Stimulated activated naive CD8-positive, alpha-beta T cell treated with anti-CD3 and anti-CD28 coated beads, Interleukin-15, Interleukin-2, amounts not matched to agents 100 U/mL and 50 U/mL, for 24 hours (primary cell): Measurements from ENCODE around the gene CXCL12.

Experiments used
- ATAC-seq: fragments of 150-1000 bp; cut with Tn5 transposase; one replicate; pipeline ENCODE4 v1.10.0; 2021
- DNase-seq: peaks from one replicate; pipeline ENCODE4 v3.0.0; 2021

CXCL12 gene

DNA sequence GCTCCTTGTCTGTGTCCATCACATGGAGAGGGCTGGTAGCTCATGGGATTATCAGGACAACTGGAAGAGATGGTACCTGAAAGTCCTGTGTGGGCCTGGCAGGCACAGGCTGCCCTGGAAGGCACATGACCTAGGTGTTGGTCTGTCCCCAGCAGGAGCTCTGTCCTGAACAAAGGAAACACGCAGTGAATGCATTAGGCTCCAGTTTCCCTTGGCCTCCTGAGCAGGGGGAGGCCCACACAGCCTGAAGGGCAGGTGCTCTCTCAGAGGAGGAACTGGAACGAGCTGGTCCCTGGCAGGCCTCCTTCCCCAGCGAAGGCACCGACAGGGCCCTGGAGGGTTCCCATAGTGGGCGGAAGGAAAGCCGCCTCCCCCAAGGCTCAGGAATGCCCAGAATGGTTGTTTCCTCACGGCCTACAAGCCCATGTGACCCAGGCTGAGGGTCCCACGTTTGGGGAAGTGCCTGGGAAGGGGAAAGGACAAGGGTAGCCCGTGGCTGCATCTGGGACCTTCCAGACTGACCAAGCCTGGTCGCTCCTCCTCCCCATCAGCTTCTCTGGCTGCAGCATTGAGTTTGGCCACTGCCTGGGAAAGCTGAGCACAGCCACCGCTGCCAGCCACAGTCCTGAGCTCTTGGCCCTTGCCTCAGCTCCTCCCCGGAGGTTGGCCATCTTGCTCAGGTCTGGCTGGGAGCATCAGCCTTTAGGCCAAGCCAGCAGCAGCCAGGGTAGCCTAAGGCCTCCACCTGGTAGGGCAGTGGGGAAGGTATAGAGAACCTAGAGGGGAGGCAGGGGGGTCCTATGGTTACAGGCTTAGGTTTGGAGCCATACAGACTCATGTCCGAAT is 21.8 kb downstream of the CXCL12 start:
- DNase-seq (no peak), ATAC-seq (no peak)

DNA sequence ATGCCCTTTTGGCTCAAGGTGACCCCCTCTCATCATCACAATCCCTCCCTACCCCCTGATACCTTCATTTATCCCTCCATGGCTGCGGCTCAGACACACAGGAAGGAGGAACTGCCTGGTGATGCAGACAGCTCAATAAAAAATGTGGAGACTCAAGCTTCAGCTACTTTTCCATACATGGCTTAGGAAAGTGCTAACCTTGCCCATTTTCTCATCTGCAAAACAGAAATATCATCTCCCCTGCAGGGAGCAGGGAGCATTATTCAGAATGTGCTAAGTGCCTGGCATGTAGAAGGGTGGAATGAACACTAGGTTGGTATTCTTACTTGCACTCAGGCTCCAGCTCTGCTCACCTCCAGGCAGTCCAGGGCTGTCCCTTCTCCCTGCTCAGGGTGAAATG is 23.8 kb downstream of the CXCL12 start:
- DNase-seq, result no peak
- no peak for ATAC-seq

DNA sequence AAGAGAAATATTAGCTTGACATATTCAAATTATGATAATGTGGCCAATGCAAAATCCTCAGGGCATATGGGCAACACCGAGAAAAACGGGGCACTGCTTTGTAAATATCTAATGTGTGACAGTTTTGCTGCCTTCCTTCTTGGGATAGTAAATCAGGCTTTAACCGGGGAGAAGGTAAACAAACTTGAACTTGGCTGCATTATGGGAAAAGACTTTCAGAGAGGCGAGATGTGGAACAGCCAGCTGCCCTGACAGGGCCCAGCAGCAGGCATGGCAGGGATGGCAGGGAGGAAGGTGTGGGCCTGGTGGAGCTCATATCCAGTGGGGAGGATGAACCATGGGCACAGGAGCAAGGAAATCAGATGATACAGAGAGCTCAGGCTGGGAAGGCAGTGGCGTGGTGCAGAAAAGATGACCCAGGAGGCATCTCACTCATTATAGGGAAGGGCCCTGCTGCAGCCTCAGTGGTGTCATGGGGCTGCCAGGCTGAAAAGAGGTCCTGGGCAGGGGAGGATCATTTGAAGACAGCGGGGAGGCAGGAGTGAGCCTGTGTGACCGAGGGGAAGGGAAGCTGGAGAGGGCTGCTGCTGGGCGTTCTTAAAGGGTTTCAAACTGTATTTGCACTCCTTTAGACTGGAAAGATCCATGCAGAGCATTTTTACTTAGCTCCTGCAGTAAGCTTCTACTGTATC is 26.7 kb downstream of the CXCL12 start:
- no peak for DNase-seq
- ATAC-seq, result no peak

DNA sequence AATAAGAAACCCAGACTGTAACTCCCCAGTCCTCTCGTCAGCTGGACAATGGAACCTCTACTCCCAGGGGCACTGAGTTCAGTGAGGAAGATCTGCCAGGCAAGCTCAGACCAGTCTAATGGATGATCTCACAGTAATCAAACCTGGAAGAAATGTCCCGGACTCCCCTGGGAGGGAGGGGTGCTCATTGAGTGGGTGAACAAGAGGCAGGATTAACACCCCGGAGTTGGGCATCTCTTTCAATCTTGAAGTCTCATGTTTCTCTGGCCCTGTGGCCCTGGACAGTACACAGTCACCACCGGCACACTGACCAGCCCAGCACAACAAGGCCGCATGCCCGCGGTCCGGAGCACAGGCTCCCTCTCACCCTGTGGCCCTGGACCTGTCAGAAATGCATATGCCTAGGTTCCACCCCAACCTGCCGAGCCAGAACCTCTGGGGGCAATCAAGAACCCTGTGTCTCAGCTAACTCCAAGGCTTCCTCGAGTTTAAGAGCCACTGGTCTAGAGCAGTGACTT is 27.8 kb downstream of the CXCL12 start:
- ATAC-seq, result no peak

DNA sequence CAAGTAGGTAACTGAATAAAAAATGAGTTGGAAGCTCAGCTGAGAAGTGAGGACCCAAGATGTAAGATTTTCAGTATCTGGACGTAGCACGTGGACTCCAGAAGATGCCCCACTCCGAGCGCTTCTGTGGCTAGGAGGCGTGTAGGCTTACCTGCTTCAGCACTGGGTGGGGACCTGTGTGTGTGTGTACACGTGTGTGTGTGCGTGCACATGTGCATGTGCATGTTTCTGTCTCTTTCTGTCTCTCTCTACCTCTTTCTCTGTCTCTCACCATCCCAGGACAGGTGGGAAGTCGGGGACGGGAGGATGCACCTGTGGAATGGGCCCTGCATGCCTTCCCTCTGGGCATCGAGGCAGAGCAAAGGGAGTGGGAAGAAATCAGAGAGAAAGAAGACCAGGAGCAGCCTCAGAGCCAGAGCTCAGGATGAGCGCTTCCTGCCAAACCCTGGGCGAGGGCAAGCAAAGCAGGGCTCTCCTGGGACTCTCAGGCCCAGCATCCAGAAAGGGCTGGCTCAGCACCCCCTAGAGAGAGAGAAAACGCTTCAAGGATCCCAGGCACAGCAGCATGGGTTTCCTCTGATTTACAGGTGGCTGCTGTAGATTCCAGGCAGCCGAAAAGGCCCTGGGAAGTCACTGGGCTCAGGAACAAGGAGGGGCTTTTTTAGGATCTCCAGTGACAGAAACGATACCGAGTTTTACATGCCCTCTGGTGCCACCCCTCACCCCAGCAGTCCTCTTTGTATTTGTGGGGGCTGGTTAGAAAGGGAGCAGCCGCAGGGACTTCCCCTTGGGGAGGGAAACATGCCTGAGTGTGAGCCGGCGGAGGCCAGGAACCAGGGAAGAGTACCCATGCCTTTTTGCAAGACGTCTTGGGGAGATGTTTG is 28.5 kb downstream of the CXCL12 start:
- DNase-seq (no peak), ATAC-seq (no peak)

More for the DNA sequence above, 27.8 kb downstream of the CXCL12 start:
- no peak for DNase-seq

DNA sequence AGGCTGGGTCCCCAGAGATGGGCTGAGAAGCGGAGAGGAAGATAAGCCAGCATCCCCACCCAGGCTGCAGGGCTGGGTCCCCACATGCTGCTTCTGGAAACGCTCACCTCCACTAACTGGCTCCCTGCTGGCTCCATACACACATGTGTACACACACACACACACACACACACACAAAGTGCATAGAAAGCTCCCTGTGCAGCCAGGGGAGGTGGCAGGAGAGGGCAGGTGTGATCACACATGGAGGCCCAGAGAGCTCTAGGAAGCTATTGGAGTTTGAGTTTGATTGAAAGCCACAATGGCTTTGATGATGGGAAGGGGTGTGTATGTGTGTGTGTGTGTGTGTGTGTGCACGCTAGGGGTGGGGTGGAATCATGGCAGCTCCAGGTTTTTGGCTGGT is 29.3 kb downstream of the CXCL12 start:
- DNase-seq (no peak), ATAC-seq (no peak)

DNA sequence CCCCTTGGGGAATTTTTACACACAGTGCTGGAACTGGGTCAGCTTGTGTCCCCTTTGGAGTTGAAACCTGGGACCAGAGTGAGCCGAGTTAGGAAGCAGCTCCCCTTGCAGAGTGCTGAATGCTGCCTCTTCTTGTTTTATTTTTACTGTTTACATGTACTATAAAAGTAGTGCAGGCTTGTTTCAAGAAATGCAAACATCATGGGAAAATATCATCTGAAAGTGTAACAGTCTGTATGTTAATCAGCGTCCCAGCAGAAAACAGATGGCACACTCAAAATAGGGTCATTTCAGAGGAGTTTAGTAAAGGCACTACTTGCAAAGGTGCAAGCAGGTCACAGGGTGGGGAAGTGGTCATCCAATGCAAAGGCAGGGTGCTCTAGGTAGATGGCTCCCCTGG is 30.1 kb downstream of the CXCL12 start:
- no peak for DNase-seq

DNA sequence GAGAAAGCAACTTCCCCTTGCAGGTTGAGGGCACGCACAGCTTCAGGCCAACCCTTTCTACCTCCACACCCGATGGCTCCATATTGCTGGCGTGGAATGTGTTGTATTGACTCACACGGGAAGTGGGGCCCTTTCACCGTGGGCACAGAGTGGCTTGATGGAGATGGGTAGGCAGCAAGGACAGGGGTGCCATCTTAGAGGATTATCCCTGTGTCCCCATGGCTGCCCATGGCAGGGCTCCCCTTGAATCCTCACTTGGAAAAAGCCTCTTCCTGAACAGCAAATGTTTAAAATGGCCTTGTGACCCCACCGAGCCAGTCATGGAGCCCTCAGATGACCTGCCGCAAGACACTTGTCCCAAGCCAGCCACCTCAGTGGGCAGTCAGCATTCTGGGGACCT is 31.2 kb downstream of the CXCL12 start:
- ATAC-seq (no peak), DNase-seq (no peak)

More for the DNA sequence above, 30.1 kb downstream of the CXCL12 start:
- ATAC-seq, result no peak

DNA sequence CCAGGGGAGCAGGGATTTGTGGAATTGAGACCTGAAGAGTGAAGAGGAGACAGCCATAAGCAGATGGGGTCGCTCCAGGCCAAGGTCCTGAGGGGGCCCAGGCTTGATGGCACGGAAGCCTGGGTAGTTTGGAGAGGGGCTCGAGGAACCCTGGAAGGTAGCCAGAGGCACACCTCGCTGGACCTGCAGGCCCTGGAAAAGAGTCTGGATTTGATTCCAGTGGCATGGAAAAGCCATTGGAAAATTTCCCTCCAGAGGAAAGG is 31.8 kb downstream of the CXCL12 start:
- DNase-seq (no peak), ATAC-seq (no peak)

DNA sequence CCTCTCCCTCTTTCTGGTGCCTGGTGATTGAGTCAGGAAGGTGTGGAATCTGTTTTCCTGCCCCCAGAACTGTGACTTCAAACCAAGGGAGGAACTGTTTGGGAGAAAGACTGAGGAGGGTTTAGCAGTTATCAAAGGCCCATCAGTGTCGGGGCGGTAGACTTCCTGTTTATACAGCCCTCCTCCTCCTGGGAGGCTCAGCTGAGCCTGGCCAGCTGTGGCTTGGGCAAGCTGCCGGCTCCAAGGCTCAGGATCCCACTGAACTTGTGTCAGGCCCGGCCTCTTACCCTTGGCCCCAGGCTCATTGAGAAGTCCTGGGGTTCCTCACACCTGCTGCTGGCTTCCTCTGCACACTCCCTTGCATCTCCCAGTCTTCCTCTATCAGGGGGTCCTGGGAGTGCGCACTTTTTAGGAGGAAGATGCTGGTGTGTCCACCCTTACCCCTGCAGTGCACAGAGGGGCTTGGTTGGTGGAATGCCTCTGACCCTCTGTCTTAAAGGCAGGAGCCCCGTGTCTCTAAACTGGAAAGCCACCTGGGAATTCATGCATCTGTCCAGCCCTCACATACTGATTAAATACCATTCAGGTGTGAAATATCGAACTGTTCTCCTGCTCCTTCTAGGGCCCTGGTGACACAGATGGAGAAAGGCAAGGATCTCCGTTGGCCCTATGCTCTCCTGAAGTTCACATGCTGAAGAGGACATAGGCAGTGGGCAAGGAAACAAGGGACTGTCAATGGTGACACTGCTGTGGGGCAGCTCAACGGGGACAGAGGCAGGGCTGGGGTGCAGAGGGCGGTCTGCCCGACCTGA is 32.4 kb downstream of the CXCL12 start:
- DNase-seq (no peak), ATAC-seq (no peak)

DNA sequence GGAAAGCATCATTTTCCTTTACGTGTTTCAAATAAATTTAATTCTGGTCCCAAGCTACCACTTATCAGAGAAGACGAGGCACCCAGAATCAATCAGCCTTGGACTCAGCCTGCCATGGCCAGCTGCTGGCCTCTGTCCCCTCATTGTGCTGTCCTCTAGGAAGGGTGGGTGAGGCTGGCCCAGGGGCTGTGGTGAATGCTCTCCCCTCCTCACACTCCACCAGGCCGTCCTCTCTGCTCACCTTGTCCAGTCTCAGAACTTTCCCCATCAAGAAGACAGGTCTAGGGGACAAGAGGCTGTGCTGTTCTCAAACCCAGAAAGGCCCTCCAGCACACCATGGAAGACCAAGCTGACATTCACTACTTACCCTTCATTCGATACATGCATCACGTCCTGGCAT is 36.4 kb downstream of the CXCL12 start:
- ATAC-seq (no peak), DNase-seq (no peak)

DNA sequence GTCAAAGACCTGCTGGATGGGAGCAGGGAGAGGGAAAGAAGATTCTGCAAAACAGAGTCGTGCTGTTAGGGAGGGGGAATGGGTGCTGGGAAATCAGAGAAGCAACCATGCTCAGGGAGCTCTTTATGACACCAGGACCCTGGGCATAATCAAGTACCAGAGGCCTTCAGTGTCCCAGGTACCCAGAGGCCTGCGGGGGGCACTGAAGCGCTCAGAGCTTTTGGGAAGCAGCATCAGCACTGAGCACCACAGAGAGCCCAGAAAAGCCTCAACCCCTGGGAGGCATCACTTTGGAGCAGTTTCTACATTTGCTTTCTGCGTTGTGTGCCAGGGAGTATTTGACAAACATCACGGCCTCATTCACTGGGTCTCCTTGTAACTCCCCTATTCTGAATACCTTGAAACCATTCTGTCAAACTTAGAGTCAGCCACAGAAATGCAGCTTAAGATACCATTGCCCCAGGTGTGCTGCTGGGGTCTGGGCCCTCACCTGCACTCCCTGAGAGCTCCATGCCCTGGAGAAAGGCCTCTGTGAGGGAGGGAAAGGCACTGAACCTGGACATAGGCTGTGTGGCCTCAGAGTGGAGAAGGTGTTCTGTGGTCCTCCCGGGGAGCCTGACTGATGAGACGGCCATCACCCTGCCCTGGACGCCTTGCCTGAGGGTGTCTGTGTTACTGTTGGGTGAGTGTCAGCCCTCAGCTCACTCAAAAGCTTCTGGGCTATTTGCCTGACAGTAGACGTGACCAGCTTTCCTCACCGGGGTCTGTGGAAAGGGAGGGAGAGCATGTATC is 37.1 kb downstream of the CXCL12 start:
- no peak for DNase-seq
- ATAC-seq, result no peak

DNA sequence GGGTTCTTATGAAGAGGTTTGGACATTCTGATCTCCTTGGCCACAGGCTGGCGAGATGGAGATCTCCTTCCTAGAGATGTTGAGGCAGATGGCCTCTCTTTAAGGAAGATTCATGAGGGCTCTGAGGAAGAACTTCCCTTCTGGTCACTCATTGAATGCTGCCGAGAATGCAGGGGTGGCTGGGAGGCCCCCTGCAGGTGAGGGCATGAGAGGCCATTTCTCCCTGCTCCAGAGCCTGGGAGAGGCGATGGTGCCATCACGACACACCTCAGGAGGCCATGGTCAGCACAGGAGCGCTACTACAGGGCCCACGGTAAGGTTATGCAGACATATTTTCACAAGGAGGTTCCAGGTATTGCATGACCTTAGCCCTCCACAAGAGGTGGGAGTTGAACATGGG is 40.2 kb downstream of the CXCL12 start:
- no peak for ATAC-seq
- no peak for DNase-seq

DNA sequence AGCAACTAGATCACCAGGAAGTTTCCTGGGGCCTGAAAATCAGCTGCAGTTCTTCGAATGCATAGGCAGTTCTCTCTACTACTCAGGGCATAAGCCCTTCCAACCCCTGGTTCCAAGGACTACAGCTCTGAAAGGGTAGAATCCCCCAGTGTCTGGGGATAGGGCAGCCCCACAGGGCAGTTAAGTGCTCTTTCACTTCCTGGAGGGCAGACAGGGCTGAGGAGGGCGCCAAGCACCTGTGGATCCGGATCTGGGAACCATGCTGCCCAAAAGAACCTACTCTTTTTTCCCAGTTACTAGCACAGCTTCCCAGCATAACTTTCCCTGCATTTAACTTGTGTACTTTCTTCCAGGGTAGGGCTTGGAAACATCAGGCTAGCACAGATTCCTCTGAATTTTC is 41.1 kb downstream of the CXCL12 start:
- ATAC-seq (no peak), DNase-seq (no peak)

DNA sequence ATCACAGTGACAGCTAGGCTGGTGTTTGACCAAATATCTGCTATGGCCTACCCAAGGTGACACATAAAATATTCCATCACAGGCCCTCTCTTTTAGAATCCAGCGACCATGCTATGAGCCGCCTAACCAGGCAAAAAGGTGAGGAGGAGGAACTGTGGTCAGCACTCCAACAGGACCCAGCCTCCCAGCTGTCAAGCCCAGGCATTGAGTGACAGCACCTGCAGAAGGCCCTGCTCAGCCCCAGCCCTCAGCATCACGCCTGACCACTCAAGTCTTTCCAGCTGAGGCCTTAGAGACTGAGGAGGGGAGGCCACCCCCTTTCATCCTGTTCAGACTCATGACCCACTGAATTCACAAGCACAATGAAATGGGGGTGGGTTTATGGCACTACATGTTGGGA is 43.0 kb downstream of the CXCL12 start:
- no peak for DNase-seq
- ATAC-seq, result no peak

DNA sequence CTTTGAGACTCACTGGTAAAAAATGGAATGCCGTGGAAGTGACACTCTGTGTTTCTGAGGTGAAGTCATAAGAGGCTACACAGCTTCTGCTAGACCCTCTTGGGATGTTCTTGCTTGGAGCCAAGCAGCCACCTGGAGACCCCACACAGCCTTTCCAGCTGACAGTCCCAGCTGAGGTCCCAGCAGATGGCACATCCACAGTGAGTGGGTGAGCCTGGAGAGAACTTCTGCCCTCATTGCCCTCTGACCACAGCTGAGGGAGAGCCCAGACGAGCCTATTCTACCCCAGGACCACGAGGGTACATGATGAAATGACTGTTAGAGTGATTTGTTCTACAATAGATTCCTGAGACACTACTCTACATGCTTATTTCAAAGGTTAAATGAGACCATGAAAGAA is 44.3 kb downstream of the CXCL12 start:
- no peak for ATAC-seq
- DNase-seq, result no peak

DNA sequence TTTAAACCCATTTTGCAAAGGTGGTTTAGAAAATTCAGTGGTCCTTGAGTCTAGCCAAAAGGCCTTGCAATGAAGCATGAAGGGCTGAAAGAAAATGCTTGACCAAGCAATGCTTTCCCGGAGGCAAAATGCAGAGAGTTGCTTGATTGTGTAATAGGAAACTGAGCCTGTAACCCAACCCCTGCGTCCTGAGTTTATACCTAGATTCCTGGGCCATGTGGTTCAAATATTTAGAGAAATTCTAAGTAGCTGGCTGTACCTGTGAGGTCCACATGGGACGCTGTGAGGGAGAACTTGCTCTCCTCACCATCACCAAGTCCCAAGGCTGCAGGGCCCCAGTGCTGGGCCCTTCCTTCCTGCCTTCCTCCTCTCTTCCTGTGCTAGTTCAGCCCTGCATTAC is 45.7 kb downstream of the CXCL12 start:
- ATAC-seq, result no peak
- DNase-seq, result no peak

DNA sequence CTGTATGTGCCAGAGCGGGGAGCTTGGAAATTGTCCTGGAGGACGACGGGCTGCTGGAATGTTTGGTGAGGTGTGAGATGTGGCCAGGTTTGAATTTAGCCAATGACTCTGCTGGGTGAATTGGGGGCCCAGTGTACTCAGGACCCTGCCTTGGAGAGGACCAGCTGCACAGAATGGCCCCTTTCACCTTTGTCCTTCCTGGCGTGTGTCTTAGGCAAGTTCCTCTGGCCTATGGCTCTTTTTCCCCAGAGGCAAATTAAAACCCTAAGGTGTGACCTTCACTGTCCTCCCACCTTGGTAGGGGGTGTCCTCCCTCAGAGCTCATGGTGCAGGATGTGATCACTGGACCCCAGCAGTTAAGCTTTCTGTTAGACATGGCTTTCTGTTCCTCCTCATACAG is 47.8 kb downstream of the CXCL12 start:
- ATAC-seq, result no peak

DNA sequence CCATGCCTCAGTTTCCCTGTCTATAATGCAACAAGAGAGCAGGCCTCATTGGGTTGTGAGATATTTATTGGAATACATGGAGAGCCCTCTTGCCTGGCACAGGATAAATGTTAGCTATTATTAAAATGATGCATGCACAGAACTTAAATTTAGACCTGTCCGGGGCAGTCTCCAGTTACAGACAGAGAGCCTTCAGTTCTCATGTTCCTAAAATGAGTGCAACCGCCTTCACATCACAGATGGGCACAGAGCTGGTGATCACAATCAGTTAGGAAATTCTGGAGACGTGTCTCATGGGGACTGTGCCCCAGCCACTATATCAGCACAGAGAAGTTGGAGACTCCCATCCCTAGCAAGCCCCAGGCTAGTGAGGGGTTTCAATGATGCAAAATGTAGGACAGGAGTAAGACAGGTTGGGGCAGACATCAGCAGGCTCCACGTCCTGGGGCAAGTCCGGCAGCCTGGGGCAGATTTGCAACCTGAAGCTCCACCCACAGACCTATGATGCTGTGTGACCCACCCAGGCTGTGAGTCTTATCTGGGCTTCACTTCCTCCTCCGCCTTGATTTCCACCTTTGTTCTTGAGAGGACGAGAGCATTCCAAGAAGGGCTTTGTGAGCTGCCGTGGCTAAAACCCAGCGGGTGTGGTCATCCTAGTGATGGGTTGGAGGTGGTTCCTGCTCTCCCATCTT is 49.4 kb downstream of the CXCL12 start:
- no peak for DNase-seq
- no peak for ATAC-seq

More for the DNA sequence above, 47.8 kb downstream of the CXCL12 start:
- DNase-seq, result no peak

DNA sequence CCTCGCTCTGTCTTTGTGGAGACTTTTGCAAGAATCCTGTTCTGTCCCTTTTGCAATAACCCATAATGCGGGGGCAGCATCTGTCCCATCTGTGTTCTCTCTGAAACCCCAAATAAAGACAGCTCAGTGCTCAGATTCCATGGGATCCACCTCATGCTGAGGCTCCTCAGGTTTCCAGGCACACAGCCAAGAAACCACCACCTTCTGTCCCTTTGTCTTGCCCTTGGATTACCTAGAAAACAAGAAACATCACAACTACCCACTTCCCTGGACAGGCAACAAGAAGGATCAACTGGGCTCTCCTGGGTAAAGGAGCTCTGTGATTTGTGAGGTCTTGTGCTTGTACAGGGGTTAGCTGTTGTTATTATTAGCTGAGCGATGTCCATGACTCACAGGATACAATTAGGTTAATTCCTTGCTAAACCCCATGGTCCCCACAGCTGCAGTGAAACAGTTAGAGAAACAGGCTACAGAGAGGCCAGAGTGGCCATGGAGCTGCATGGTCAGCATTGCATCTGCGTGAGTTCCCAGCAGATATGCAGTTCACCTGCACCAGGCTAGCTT is 50.2 kb downstream of the CXCL12 start:
- ATAC-seq (no peak), DNase-seq (no peak)
